ENCODE measurements around the gene XPO4. TPM values are rescaled to one million over a fixed set of nuclear protein-coding genes. Genes with fewer than 3 reads are reported as not detected.

Gene XPO4
- total RNA-seq, 1 experiment from 2014 or later: 34.9 TPM

- TF ChIP-seq FOXP1 (CRISPR knock-in tag; IDR thresholded peaks at IDR 0.05; ENCODE audit: borderline replicate concordance): no peak
- no peak for TF ChIP-seq TCF7 (CRISPR knock-in tag; IDR thresholded peaks at IDR 0.05; ENCODE audit: low read depth)
These were observed 172.6 kb downstream of the XPO4 start (continued) for GRCh38 chr13:20729633-20730585.

GRCh38 chr13:20728579-20729311, 173.8 kb downstream of the XPO4 start:
- Mint-ChIP-seq H3K9me3 (peaks cover 5% of the 10 kb centered on the region; the same call in 1 of the 2 replicates), H3K4me1 (no peaks in the 10 kb centered on the region), H3K27ac (no peak overlapping the region), H3K36me3 (no peaks in the 10 kb centered on the region), H3K4me3 (no peak overlapping the region), H3K27me3 (ENCODE audit: low read depth) (peaks cover 6% of the 10 kb centered on the region)
- POLR2A ChIA-PET: no interaction called here
- DNase-seq (ENCODE audit: low spot score) (no peak), ATAC-seq (no peak)
- CTCF ChIA-PET: interaction anchor here (0.6 kb wide), 1 partner anchor 420 kb away, joined by 3 read pairs; no protein-coding TSS in a partner anchor
- TF ChIP-seq ESRRA (CRISPR knock-in tag; IDR thresholded peaks at IDR 0.05; ENCODE audit: borderline replicate concordance): no peak
- TF ChIP-seq, protein P1, sequence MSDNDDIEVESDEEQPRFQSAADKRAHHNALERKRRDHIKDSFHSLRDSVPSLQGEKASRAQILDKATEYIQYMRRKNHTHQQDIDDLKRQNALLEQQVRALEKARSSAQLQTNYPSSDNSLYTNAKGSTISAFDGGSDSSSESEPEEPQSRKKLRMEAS (CRISPR knock-in tag; IDR thresholded peaks at IDR 0.05): no peak
- TF ChIP-seq ZNF425 (CRISPR knock-in tag; conservative IDR thresholded peaks at IDR 0.05): no peak
- TF ChIP-seq CDX4 (CRISPR knock-in tag; IDR thresholded peaks at IDR 0.05; ENCODE audit: borderline replicate concordance): no peak
- TF ChIP-seq GABPB1 (CRISPR knock-in tag; IDR thresholded peaks at IDR 0.05): no peak
- no peak for TF ChIP-seq ATF3 (CRISPR knock-in tag; conservative IDR thresholded peaks at IDR 0.05)
- no peak for TF ChIP-seq JAZF1 (CRISPR knock-in tag; IDR thresholded peaks at IDR 0.05)
- TF ChIP-seq HMGXB4 (CRISPR knock-in tag; IDR thresholded peaks at IDR 0.05): no peak
- TF ChIP-seq E2F1 (CRISPR knock-in tag; IDR thresholded peaks at IDR 0.05): no peak
- TF ChIP-seq ZNF121 (CRISPR knock-in tag; IDR thresholded peaks at IDR 0.05): no peak
- TF ChIP-seq, protein P2, sequence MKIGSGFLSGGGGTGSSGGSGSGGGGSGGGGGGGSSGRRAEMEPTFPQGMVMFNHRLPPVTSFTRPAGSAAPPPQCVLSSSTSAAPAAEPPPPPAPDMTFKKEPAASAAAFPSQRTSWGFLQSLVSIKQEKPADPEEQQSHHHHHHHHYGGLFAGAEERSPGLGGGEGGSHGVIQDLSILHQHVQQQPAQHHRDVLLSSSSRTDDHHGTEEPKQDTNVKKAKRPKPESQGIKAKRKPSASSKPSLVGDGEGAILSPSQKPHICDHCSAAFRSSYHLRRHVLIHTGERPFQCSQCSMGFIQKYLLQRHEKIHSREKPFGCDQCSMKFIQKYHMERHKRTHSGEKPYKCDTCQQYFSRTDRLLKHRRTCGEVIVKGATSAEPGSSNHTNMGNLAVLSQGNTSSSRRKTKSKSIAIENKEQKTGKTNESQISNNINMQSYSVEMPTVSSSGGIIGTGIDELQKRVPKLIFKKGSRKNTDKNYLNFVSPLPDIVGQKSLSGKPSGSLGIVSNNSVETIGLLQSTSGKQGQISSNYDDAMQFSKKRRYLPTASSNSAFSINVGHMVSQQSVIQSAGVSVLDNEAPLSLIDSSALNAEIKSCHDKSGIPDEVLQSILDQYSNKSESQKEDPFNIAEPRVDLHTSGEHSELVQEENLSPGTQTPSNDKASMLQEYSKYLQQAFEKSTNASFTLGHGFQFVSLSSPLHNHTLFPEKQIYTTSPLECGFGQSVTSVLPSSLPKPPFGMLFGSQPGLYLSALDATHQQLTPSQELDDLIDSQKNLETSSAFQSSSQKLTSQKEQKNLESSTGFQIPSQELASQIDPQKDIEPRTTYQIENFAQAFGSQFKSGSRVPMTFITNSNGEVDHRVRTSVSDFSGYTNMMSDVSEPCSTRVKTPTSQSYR (CRISPR knock-in tag; IDR thresholded peaks at IDR 0.05): no peak
- no peak for TF ChIP-seq ATF1 (CRISPR knock-in tag; IDR thresholded peaks at IDR 0.05)
- TF ChIP-seq GTF2I (CRISPR knock-in tag; conservative IDR thresholded peaks at IDR 0.05): no peak
- TF ChIP-seq ZNF423 (CRISPR knock-in tag; IDR thresholded peaks at IDR 0.05): no peak
- no peak for TF ChIP-seq E2F5 (CRISPR knock-in tag; IDR thresholded peaks at IDR 0.05)
- TF ChIP-seq ZNF671 (CRISPR knock-in tag; IDR thresholded peaks at IDR 0.05): no peak
- TF ChIP-seq FOXP1 (CRISPR knock-in tag; IDR thresholded peaks at IDR 0.05; ENCODE audit: borderline replicate concordance): no peak
- TF ChIP-seq ATF2 (CRISPR knock-in tag; IDR thresholded peaks at IDR 0.05; ENCODE audit: borderline replicate concordance, low read depth): no peak
- TF ChIP-seq IRF2 (CRISPR knock-in tag; IDR thresholded peaks at IDR 0.05; ENCODE audit: borderline replicate concordance, low read depth): no peak

All from WTC11 (cell line).